ENCODE measurements around the gene APRT. TPM values are rescaled to one million over a fixed set of nuclear protein-coding genes. Genes with fewer than 3 reads are reported as not detected.

APRT gene
- total RNA-seq (198 TPM), polyA plus RNA-seq (122 TPM)
- long read RNA-seq, donor 1, transcript APRT-201 (5 exons, 947 nt), result major isoform, 15 of 18 reads
- long read RNA-seq, donor 1, partial matches to known transcripts, result 0 of 18 reads
- long read RNA-seq, donor 1, other reads (novel, unspliced or antisense), result 0 of 18 reads
- long read RNA-seq, donor 2, result 0 reads
- long read RNA-seq, donor 3, transcript APRT-205 (2 exons, 584 nt), result minor isoform, 5 of 242 reads
- long read RNA-seq, donor 3, transcript APRT-202 (5 exons, 664 nt), result minor isoform, 46 of 242 reads
- long read RNA-seq, donor 3, transcript APRT-201 (5 exons, 947 nt), result major isoform, 128 of 242 reads
- long read RNA-seq, donor 3, partial matches to known transcripts, result 8 of 242 reads
- long read RNA-seq, donor 3, other reads (novel, unspliced or antisense), result 50 of 242 reads
- long read RNA-seq, donor 4, transcript APRT-201 (5 exons, 947 nt), result major isoform, 57 of 90 reads
- long read RNA-seq, donor 4, transcript APRT-202 (5 exons, 664 nt), result minor isoform, 22 of 90 reads
- long read RNA-seq, donor 4, partial matches to known transcripts, result 0 of 90 reads
- long read RNA-seq, donor 4, other reads (novel, unspliced or antisense), result 6 of 90 reads
- long read RNA-seq, donor 5, transcript APRT-202 (5 exons, 664 nt), result minor isoform, 41 of 253 reads
- long read RNA-seq, donor 5, transcript APRT-201 (5 exons, 947 nt), result major isoform, 138 of 253 reads
- long read RNA-seq, donor 5, partial matches to known transcripts, result 8 of 253 reads
- long read RNA-seq, donor 5, other reads (novel, unspliced or antisense), result 60 of 253 reads
- long read RNA-seq, donor 6, transcript APRT-201 (5 exons, 947 nt), result major isoform, 63 of 104 reads
- long read RNA-seq, donor 6, transcript APRT-202 (5 exons, 664 nt), result minor isoform, 22 of 104 reads
- long read RNA-seq, donor 6, partial matches to known transcripts, result 0 of 104 reads
- long read RNA-seq, donor 6, other reads (novel, unspliced or antisense), result 18 of 104 reads
- long read RNA-seq, donor 7, transcript APRT-202 (5 exons, 664 nt), result minor isoform, 20 of 121 reads
- long read RNA-seq, donor 7, transcript APRT-201 (5 exons, 947 nt), result major isoform, 67 of 121 reads
- long read RNA-seq, donor 7, partial matches to known transcripts, result 0 of 121 reads
- long read RNA-seq, donor 7, other reads (novel, unspliced or antisense), result 23 of 121 reads
- long read RNA-seq, donor 8, transcript APRT-202 (5 exons, 664 nt), result minor isoform, 7 of 55 reads
- long read RNA-seq, donor 8, transcript APRT-201 (5 exons, 947 nt), result major isoform, 36 of 55 reads
- long read RNA-seq, donor 8, partial matches to known transcripts, result 0 of 55 reads
- long read RNA-seq, donor 8, other reads (novel, unspliced or antisense), result 10 of 55 reads
- long read RNA-seq, donor 9, transcript APRT-202 (5 exons, 664 nt), result minor isoform, 9 of 47 reads
- long read RNA-seq, donor 9, transcript APRT-201 (5 exons, 947 nt), result major isoform, 31 of 47 reads
- long read RNA-seq, donor 9, partial matches to known transcripts, result 0 of 47 reads
- long read RNA-seq, donor 9, other reads (novel, unspliced or antisense), result 5 of 47 reads
- long read RNA-seq, donor 10, transcript APRT-202 (5 exons, 664 nt), result minor isoform, 13 of 92 reads
- long read RNA-seq, donor 10, transcript APRT-201 (5 exons, 947 nt), result major isoform, 57 of 92 reads
- long read RNA-seq, donor 10, partial matches to known transcripts, result 0 of 92 reads
- long read RNA-seq, donor 10, other reads (novel, unspliced or antisense), result 19 of 92 reads

- under 1% methylated on average over 84 of the region's 84 CpGs for WGBS
- H3K4me1 ChIP-seq (ENCODE audit: control insufficient read depth in 2 of 2, insufficient read depth in 2 of 2, low read length in 2 of 2), result peaks cover 16 to 37% of the 10 kb centered on the region in 2 donors
- H3K4me3 ChIP-seq (ENCODE audit: low read length in 2 of 2), result peak within 1 kb of the TSS; percentile 74 to 84
- peaks cover 0 to 12% of the 10 kb centered on the region in 2 donors for H3K9me3 ChIP-seq (ENCODE audit: control insufficient read depth in 2 of 2, insufficient read depth in 1 of 2, low read length in 1 of 2)
- DNase-seq (ENCODE audit: low read depth in 6 of 9, low spot score in 9 of 9), result peak in 7 of 9 donors; percentile 83 to 95 (median 90)
- no peaks in the 10 kb centered on the region for H3K27me3 ChIP-seq (ENCODE audit: control insufficient read depth in 2 of 2, insufficient read depth in 1 of 2, low read length in 1 of 2)
- H3K27ac ChIP-seq (ENCODE audit: low read depth in 1 of 2, low read length in 1 of 2), result peak within 1 kb of the TSS; percentile 90 to 92
- H3K36me3 ChIP-seq (ENCODE audit: control insufficient read depth in 2 of 2, insufficient read depth in 2 of 2, low read length in 1 of 2), result peaks cover 33% of the 10 kb centered on the region in 2 donors
Observed at GRCh38 chr16:88811769-88812512, at the start of gene APRT. APRT (minus strand) TSS chr16:88811928; CDS start chr16:88811899, 29 bp downstream.

GRCh38 chr16:88861359-88861758, 49.6 kb upstream of the APRT start:
- Histone ChIP-seq H3K27me3 (ENCODE audit: control insufficient read depth in 2 of 2, insufficient read depth in 1 of 2, low read length in 1 of 2) (no peaks in the 10 kb centered on the region), H3K4me3 (ENCODE audit: low read length in 2 of 2) (no peak overlapping the region), H3K27ac (ENCODE audit: low read depth in 1 of 2, low read length in 1 of 2) (no peak overlapping the region), H3K9me3 (ENCODE audit: control insufficient read depth in 2 of 2, insufficient read depth in 1 of 2, low read length in 1 of 2) (no peaks in the 10 kb centered on the region), H3K36me3 (ENCODE audit: control insufficient read depth in 2 of 2, insufficient read depth in 2 of 2, low read length in 1 of 2) (peaks cover 34 to 39% of the 10 kb centered on the region in 2 donors), H3K4me1 (ENCODE audit: control insufficient read depth in 2 of 2, insufficient read depth in 2 of 2, low read length in 2 of 2) (peaks cover 9 to 12% of the 10 kb centered on the region in 2 donors)
- no peak for DNase-seq (ENCODE audit: low read depth in 6 of 9, low spot score in 9 of 9)
- 97% methylated on average over 19 of the region's 19 CpGs for whole genome bisulfite sequencing

GRCh38 chr16:88859381-88860091, 47.8 kb upstream of the APRT start:
- Histone ChIP-seq H3K4me3 (ENCODE audit: low read length in 2 of 2) (no peak overlapping the region), H3K27me3 (ENCODE audit: control insufficient read depth in 2 of 2, insufficient read depth in 1 of 2, low read length in 1 of 2) (no peaks in the 10 kb centered on the region), H3K27ac (ENCODE audit: low read depth in 1 of 2, low read length in 1 of 2) (no peak overlapping the region), H3K4me1 (ENCODE audit: control insufficient read depth in 2 of 2, insufficient read depth in 2 of 2, low read length in 2 of 2) (peaks cover 17 to 30% of the 10 kb centered on the region in 2 donors), H3K36me3 (ENCODE audit: control insufficient read depth in 2 of 2, insufficient read depth in 2 of 2, low read length in 1 of 2) (peaks cover 34 to 39% of the 10 kb centered on the region in 2 donors), H3K9me3 (ENCODE audit: control insufficient read depth in 2 of 2, insufficient read depth in 1 of 2, low read length in 1 of 2) (no peaks in the 10 kb centered on the region)
- no peak for DNase-seq (ENCODE audit: low read depth in 6 of 9, low spot score in 9 of 9)
- WGBS, result 97% methylated on average over 20 of the region's 20 CpGs

GRCh38 chr16:88857728-88858339, 46.1 kb upstream of the APRT start:
- Histone ChIP-seq H3K27me3 (ENCODE audit: control insufficient read depth in 2 of 2, insufficient read depth in 1 of 2, low read length in 1 of 2) (no peaks in the 10 kb centered on the region), H3K4me1 (ENCODE audit: control insufficient read depth in 2 of 2, insufficient read depth in 2 of 2, low read length in 2 of 2) (peaks cover 17 to 33% of the 10 kb centered on the region in 2 donors), H3K36me3 (ENCODE audit: control insufficient read depth in 2 of 2, insufficient read depth in 2 of 2, low read length in 1 of 2) (peaks cover 33 to 34% of the 10 kb centered on the region in 2 donors), H3K9me3 (ENCODE audit: control insufficient read depth in 2 of 2, insufficient read depth in 1 of 2, low read length in 1 of 2) (peaks cover 0 to 3% of the 10 kb centered on the region in 2 donors), H3K27ac (ENCODE audit: low read depth in 1 of 2, low read length in 1 of 2) (no peak overlapping the region), H3K4me3 (ENCODE audit: low read length in 2 of 2) (peak overlapping the region; percentile 94 to 98)
- 15% methylated on average over 12 of the region's 12 CpGs for WGBS
- DNase-seq (ENCODE audit: low read depth in 6 of 9, low spot score in 9 of 9), result peak in 8 of 9 donors; percentile 33 to 77 (median 53)

GRCh38 chr16:88856828-88857727, 45.4 kb upstream of the APRT start, which contains the start of the genes GALNS and TRAPPC2L:
GALNS (minus strand) TSS chr16:88856947; CDS start chr16:88856877, 70 bp downstream.
TRAPPC2L (plus strand) TSS chr16:88857127; CDS start chr16:88857151, 24 bp downstream.
- H3K4me1 ChIP-seq (ENCODE audit: control insufficient read depth in 2 of 2, insufficient read depth in 2 of 2, low read length in 2 of 2), result peaks cover 17 to 33% of the 10 kb centered on the region in 2 donors
- H3K4me3 ChIP-seq (ENCODE audit: low read length in 2 of 2), result peak within 1 kb of the TSS; percentile 94 to 98
- DNase-seq (ENCODE audit: low read depth in 6 of 9, low spot score in 9 of 9), result peak; percentile 72 to 97 (median 92)
- H3K9me3 ChIP-seq (ENCODE audit: control insufficient read depth in 2 of 2, insufficient read depth in 1 of 2, low read length in 1 of 2), result peaks cover 0 to 3% of the 10 kb centered on the region in 2 donors
- H3K27me3 ChIP-seq (ENCODE audit: control insufficient read depth in 2 of 2, insufficient read depth in 1 of 2, low read length in 1 of 2), result no peaks in the 10 kb centered on the region
- H3K36me3 ChIP-seq (ENCODE audit: control insufficient read depth in 2 of 2, insufficient read depth in 2 of 2, low read length in 1 of 2), result peaks cover 27 to 28% of the 10 kb centered on the region in 2 donors
- peak within 1 kb of the TSS in 1 of 2 donors; percentile 88 for H3K27ac ChIP-seq (ENCODE audit: low read depth in 1 of 2, low read length in 1 of 2)
- under 1% methylated on average over 87 of the region's 87 CpGs for WGBS

GRCh38 chr16:88856122-88856827, 44.5 kb upstream of the APRT start:
- peak overlapping the region; percentile 34 to 94 for H3K4me3 ChIP-seq (ENCODE audit: low read length in 2 of 2)
- DNase-seq (ENCODE audit: low read depth in 6 of 9, low spot score in 9 of 9), result peak in 1 of 9 donors; percentile 13
- WGBS, result 36% methylated on average over 46 of the region's 53 CpGs
- no peaks in the 10 kb centered on the region for H3K27me3 ChIP-seq (ENCODE audit: control insufficient read depth in 2 of 2, insufficient read depth in 1 of 2, low read length in 1 of 2)
- peak overlapping the region in 1 of 2 donors; percentile 88 for H3K27ac ChIP-seq (ENCODE audit: low read depth in 1 of 2, low read length in 1 of 2)
- peaks cover 0 to 3% of the 10 kb centered on the region in 2 donors for H3K9me3 ChIP-seq (ENCODE audit: control insufficient read depth in 2 of 2, insufficient read depth in 1 of 2, low read length in 1 of 2)
- peaks cover 17 to 33% of the 10 kb centered on the region in 2 donors for H3K4me1 ChIP-seq (ENCODE audit: control insufficient read depth in 2 of 2, insufficient read depth in 2 of 2, low read length in 2 of 2)
- peaks cover 19 to 28% of the 10 kb centered on the region in 2 donors for H3K36me3 ChIP-seq (ENCODE audit: control insufficient read depth in 2 of 2, insufficient read depth in 2 of 2, low read length in 1 of 2)

All from thymus (tissue), 14 donors.